B cell (primary cell): ENCODE results near the gene IBSP. TPM values are rescaled to one million over a fixed set of nuclear protein-coding genes. Genes with fewer than 3 reads are reported as not detected.

Experiments
- ATAC-seq: fragments of 200-7000 bp; cut with Tn5 transposase; one replicate; pipeline ENCODE4 v1.10.0; 2021; ENCODE audit warnings: low read depth, mild to moderate bottlenecking, moderate number of reproducible peaks, moderate library complexity
- CTCF ChIA-PET: fragments of 350-600 bp; sonication (Branson Sonifier 250); formaldehyde crosslinking; loops from one replicate; lab custom pipeline; 2021; ENCODE audit warnings: antibody characterized with exemption, inconsistent platforms; lab: Charles Lee
- POLR2A ChIA-PET: fragments of 350-600 bp; sonication (Branson Sonifier 250); formaldehyde crosslinking; loops from one replicate; lab custom pipeline; 2021; ENCODE audit warnings: antibody characterized with exemption; lab: Charles Lee
- DNase-seq: peaks from one replicate; pipeline ENCODE4 v3.0.0; 2013
- H2AFZ ChIP-seq: 2 replicates; pipeline ENCODE4 v1.6.1; 2012; ENCODE audit warnings: mild to moderate bottlenecking, low read depth, low read length; ENCODE audit not compliant: insufficient read depth, poor library complexity, severe bottlenecking
- H3K27ac ChIP-seq, 2 donors: 1 replicate in 1 of 2; 2 replicates in 1 of 2; pipeline ENCODE4 v1.5.1; 2012 to 2013; ENCODE audit warnings: low read length in 2 of 2, mild to moderate bottlenecking in 2 of 2, moderate library complexity in 1 of 2
- H3K27me3 ChIP-seq, 4 experiments: fragments of 200-600 bp in 1 of 4; sonication (generic) in 1 of 4; replicated peaks in 1 of 4; 1 replicate in 2 of 4; 2 replicates in 2 of 4; pipeline versions ENCODE4 v1.6.1 to v1.7.0; 2013 to 2016; ENCODE audit warnings: low read length in 3 of 4, mild to moderate bottlenecking in 2 of 4, mixed read lengths in 1 of 4, moderate library complexity in 1 of 4; ENCODE audit not compliant: insufficient read depth in 4 of 4, control insufficient read depth in 3 of 4; ENCODE audit errors: control extremely low read depth in 1 of 4
- H3K36me3 ChIP-seq, 2 experiments: replicated peaks in 1 of 2; 1 replicate in 1 of 2; 2 replicates in 1 of 2; pipeline versions ENCODE4 v1.6.1 to v1.7.1; 2013; ENCODE audit warnings: low read length in 1 of 2; ENCODE audit not compliant: insufficient read depth in 2 of 2, control insufficient read depth in 1 of 2; ENCODE audit errors: control extremely low read depth in 1 of 2, extremely low read depth in 1 of 2
- H3K4me1 ChIP-seq, 2 donors: fragments of 200-600 bp in 1 of 2; sonication (generic) in 1 of 2; 1 replicate in 1 of 2; 2 replicates in 1 of 2; pipeline versions ENCODE4 v1.5.1 to v1.6.1; 2013 to 2017; ENCODE audit warnings: low read length in 2 of 2; ENCODE audit not compliant: control insufficient read depth in 2 of 2, insufficient read depth in 2 of 2
- H3K4me2 ChIP-seq: replicated peaks from 2 replicates; pipeline ENCODE3; 2012; ENCODE audit warnings: mild to moderate bottlenecking, low read depth, low read length; ENCODE audit not compliant: poor library complexity, severe bottlenecking
- H3K4me3 ChIP-seq, 5 experiments: fragments of 200-600 bp in 1 of 5; sonication (generic) in 1 of 5; 1 replicate in 3 of 5; 2 replicates in 2 of 5; pipeline versions ENCODE4 v1.5.1 to v1.7.0; 2011 to 2016; ENCODE audit warnings: low read length in 4 of 5, mild to moderate bottlenecking in 4 of 5, low read depth in 2 of 5, control low read depth in 1 of 5, moderate library complexity in 1 of 5; ENCODE audit not compliant: insufficient read depth in 1 of 5; ENCODE audit errors: control extremely low read depth in 1 of 5, extremely low read depth in 1 of 5
- H3K79me2 ChIP-seq: fragments of 200-600 bp; sonication (generic); one replicate; pipeline ENCODE4 v1.6.0; 2016; ENCODE audit warnings: low read length; ENCODE audit not compliant: control insufficient read depth, insufficient read depth
- H3K9ac ChIP-seq: fragments of 200-600 bp; sonication (generic); 2 replicates; pipeline ENCODE4 v1.6.1; 2017; ENCODE audit warnings: mild to moderate bottlenecking, low read length, moderate library complexity
- H3K9me3 ChIP-seq, 3 donors: one replicate each; pipeline versions ENCODE4 v1.6.1 to v1.7.1; 2013; ENCODE audit warnings: low read length in 2 of 3; ENCODE audit not compliant: control insufficient read depth in 2 of 3, insufficient read depth in 1 of 3; ENCODE audit errors: control extremely low read depth in 1 of 3
- H4K20me1 ChIP-seq: 2 replicates; pipeline ENCODE4 v1.6.0; 2012; ENCODE audit warnings: mild to moderate bottlenecking, low read length; ENCODE audit not compliant: insufficient read depth, control insufficient read depth, poor library complexity, severe bottlenecking
- H3K27ac Mint-ChIP-seq: one replicate; pipeline ENCODE4 v1.8.0; 2021; ENCODE audit warnings: mixed read lengths
- H3K27me3 Mint-ChIP-seq: one replicate; pipeline ENCODE4 v1.8.0; 2021; ENCODE audit warnings: mixed read lengths
- H3K4me1 Mint-ChIP-seq: one replicate; pipeline ENCODE4 v1.8.0; 2021; ENCODE audit warnings: mixed read lengths
- H3K4me3 Mint-ChIP-seq: one replicate; pipeline ENCODE4 v1.8.0; 2021; ENCODE audit warnings: mixed read lengths
- H3K9me3 Mint-ChIP-seq: one replicate; pipeline ENCODE4 v1.8.0; 2022; ENCODE audit warnings: mixed read lengths; ENCODE audit not compliant: insufficient read depth
- EZH2 ChIP-seq: IDR thresholded peaks from 2 replicates; pipeline ENCODE4 v1.6.1; 2012; ENCODE audit warnings: borderline replicate concordance, low read depth, mild to moderate bottlenecking, moderate library complexity, low read length; ENCODE audit not compliant: insufficient read depth, poor library complexity, severe bottlenecking
- WGBS: methylation state at CpG from one replicate; pipeline ENCODE4 v1.1.5; 2013; ENCODE audit warnings: missing lambda C conversion rate; ENCODE audit not compliant: insufficient coverage; 5-methylcytosine and 5-hydroxymethylcytosine counted together
- intact Hi-C: fragments of 100-400 bp; cut with micrococcal nuclease; formaldehyde crosslinking; loops from one replicate; pipeline ENCODE4 v1.10.0; 2022
- polyA plus RNA-seq: library from polyadenylated mRNA; depleted of rRNA; stranded (reverse); fragments of >200 nt; gene quantifications from 2 replicates; pipeline ENCODE4 v1.2.3, GENCODE V29; 2012
- total RNA-seq, 2 donors: library from RNA; stranded (reverse); fragments of 120-200 nt in 1 of 2; gene quantifications; 1 replicate in 1 of 2; 2 replicates in 1 of 2; pipeline versions ENCODE4 v1.2.3 to v1.2.4, GENCODE V29; 2013 to 2022
- TF ChIP-seq, protein P1 (sequence below): fragments of 200-600 bp; IDR thresholded peaks from one replicate; pipeline ENCODE4 v1.8.0; 2022; ENCODE audit warnings: antibody characterized with exemption, mild to moderate bottlenecking

The IBSP gene
- total and polyA plus RNA-seq, 2 donors (not counting 1 experiment from before 2014, with no cell fraction given), result not detected

DNA sequence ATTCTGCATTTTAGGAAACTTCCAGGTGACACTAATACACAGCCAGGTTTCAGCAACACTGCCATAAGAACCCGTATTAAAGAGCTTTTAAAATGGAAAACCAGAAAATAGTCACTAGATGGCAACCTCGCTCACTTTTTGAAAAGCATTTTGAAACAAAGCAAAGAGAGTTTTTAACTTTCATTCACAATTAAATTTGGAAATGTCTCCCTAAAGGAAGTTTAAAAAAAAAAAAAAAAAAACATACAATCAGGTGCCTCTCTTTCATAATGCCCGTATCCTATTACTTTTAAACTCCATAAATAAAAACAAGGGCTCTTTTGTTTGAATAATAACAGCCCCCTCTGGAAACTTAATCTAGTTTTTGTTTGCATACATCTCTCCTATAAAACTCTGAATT, 53.8 kb downstream of the IBSP start:
- no peak for TF ChIP-seq EZH2
- TF ChIP-seq, protein P1, sequence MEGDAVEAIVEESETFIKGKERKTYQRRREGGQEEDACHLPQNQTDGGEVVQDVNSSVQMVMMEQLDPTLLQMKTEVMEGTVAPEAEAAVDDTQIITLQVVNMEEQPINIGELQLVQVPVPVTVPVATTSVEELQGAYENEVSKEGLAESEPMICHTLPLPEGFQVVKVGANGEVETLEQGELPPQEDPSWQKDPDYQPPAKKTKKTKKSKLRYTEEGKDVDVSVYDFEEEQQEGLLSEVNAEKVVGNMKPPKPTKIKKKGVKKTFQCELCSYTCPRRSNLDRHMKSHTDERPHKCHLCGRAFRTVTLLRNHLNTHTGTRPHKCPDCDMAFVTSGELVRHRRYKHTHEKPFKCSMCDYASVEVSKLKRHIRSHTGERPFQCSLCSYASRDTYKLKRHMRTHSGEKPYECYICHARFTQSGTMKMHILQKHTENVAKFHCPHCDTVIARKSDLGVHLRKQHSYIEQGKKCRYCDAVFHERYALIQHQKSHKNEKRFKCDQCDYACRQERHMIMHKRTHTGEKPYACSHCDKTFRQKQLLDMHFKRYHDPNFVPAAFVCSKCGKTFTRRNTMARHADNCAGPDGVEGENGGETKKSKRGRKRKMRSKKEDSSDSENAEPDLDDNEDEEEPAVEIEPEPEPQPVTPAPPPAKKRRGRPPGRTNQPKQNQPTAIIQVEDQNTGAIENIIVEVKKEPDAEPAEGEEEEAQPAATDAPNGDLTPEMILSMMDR, result peak; percentile 38
- H4K20me1 ChIP-seq, result no peaks in the 10 kb centered on the region
- DNase-seq (peak; percentile 32), ATAC-seq (no peak)
- no peak overlapping the region for H3K27ac ChIP-seq
- no peaks in the 10 kb centered on the region for H3K9me3 Mint-ChIP-seq
- no peak overlapping the region for H3K27ac Mint-ChIP-seq
- WGBS, result no CpG with 5 or more reads among the region's 3 CpGs
- H3K79me2 ChIP-seq, result no peaks in the 10 kb centered on the region
- no peaks in the 10 kb centered on the region for H3K27me3 Mint-ChIP-seq
- intact Hi-C loops, result loop anchor here (5.0 kb wide), 1 partner anchor 664 kb away; no protein-coding TSS in a partner anchor
- H3K4me1 Mint-ChIP-seq, result peaks cover 7% of the 10 kb centered on the region
- H3K4me2 ChIP-seq, result no peak overlapping the region
- ChIA-PET CTCF (interaction anchor here (1.1 to 2.6 kb wide), 8 partner anchors 9 to 662 kb away, joined by 3 to 21 read pairs (median 6); partner anchors contain the start of gene SPP1), POLR2A (no interaction called here)
- H3K9ac ChIP-seq, result no peak overlapping the region
- H3K4me3 ChIP-seq, result no peak overlapping the region
- no peaks in the 10 kb centered on the region for H3K9me3 ChIP-seq
- no peaks in the 10 kb centered on the region for H3K36me3 ChIP-seq
- H3K4me1 ChIP-seq, result peaks cover 4 to 7% of the 10 kb centered on the region in 2 donors
- no peaks in the 10 kb centered on the region for H3K27me3 ChIP-seq
- no peak overlapping the region for H2AFZ ChIP-seq
- no peak overlapping the region for H3K4me3 Mint-ChIP-seq

DNA sequence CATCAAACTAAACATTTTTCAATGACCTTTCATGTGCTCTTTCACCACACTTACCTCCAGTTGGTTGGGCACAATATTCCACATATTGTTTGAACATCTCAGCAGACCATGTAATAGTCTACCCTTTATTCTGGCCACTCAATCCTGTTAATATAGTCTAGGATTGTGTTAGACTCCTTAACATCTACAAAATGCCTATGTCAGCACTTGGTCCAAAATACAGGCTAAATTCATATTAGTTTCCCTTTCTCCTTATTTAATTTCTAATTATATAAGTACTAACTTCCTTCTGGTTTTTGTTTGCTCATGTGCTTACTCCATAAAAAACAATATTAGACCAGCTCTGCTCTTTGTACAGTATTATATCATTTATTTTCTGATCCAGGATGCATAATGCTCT, 54.5 kb downstream of the IBSP start:
- ChIA-PET CTCF (interaction anchor here (1.3 to 2.6 kb wide), 4 partner anchors 10 to 358 kb away, joined by 4 to 21 read pairs (median 11); no protein-coding TSS in a partner anchor), POLR2A (interaction anchor here (0.7 kb wide), 1 partner anchor 521 kb away, joined by 3 read pairs; no protein-coding TSS in a partner anchor)
- no peaks in the 10 kb centered on the region for H4K20me1 ChIP-seq
- no peak for TF ChIP-seq EZH2
- TF ChIP-seq, protein P1, result no peak
- H3K27me3 ChIP-seq, result no peaks in the 10 kb centered on the region
- no peak overlapping the region for H3K4me3 ChIP-seq
- peaks cover 1 to 3% of the 10 kb centered on the region in 2 donors for H3K4me1 ChIP-seq
- H3K9me3 ChIP-seq, result no peaks in the 10 kb centered on the region
- H3K4me1 Mint-ChIP-seq, result peaks cover 4% of the 10 kb centered on the region
- H3K9me3 Mint-ChIP-seq, result no peaks in the 10 kb centered on the region
- H3K9ac ChIP-seq, result no peak overlapping the region
- no peak overlapping the region for H3K4me2 ChIP-seq
- no peak overlapping the region for H3K27ac Mint-ChIP-seq
- H3K79me2 ChIP-seq, result no peaks in the 10 kb centered on the region
- intact Hi-C loops, result loop anchor here (5.0 kb wide), 1 partner anchor 663 kb away; no protein-coding TSS in a partner anchor
- no peaks in the 10 kb centered on the region for H3K27me3 Mint-ChIP-seq
- no peak overlapping the region for H2AFZ ChIP-seq
- H3K4me3 Mint-ChIP-seq, result no peak overlapping the region
- H3K27ac ChIP-seq, result no peak overlapping the region
- DNase-seq, result no peak
- no peak for ATAC-seq
- no peaks in the 10 kb centered on the region for H3K36me3 ChIP-seq
